Inferior parietal cortex (tissue), 1 donor: ENCODE data around the gene PHKG2.

Experiments
- DNase-seq: peaks from one replicate; pipeline ENCODE4 v3.0.0-alpha.2; 2016; ENCODE audit errors: extremely low spot score

PHKG2 gene

DNA sequence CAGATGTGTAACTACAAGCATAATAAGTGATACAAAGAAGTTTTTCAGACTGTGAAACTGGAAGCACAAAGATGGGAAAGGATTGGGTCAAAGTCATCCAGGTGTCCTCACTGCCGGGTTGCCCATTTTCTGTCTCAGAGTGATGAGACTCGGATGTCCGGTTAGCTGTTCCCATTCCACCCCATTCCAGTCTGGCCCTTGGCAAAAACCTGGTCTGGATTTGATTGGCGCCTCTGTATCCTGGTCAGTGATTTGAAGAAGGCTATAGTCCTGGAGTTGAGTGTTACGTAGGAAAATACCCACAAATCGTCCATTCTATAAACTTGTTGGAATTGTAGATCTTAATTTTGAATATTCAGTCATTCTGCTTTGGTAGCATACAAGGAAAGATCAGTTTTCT is 19.9 kb upstream of the PHKG2 start:
- DNase-seq, result no peak

DNA sequence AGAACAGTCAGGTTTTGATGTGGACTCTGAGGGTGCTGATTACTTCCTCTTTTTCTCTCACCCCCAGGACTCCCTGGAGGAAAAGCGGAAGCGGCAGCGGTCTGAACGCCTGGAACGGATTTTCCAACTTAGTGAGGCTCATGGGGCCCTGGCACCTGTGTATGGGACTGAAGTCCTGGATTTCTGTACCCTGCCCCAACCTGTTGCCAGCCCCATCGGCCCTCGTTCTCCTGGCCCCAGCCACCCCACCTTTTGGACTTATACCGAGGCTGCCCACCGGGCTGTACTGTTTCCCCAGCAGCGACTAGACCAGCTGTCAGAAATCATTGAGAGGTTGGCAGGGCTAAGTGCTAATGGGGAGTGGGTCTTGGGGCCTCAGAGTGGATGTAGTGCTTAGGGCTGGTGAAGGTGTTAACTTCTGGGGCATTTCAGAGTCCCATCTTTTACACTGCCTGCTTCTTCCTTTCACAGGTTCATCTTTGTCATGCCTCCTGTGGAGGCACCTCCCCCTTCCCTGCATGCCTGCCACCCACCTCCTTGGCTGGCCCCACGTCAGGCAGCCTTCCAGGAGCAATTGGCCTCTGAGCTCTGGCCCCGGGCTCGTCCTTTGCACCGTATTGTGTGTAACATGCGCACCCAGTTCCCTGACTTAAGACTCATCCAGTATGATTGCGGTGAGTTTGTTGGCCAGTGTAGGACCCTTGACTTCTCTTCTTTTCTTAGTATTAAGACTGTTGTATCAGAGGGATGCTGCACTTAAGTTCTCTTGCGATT is 19.1 kb upstream of the PHKG2 start:
- DNase-seq, result no peak

DNA sequence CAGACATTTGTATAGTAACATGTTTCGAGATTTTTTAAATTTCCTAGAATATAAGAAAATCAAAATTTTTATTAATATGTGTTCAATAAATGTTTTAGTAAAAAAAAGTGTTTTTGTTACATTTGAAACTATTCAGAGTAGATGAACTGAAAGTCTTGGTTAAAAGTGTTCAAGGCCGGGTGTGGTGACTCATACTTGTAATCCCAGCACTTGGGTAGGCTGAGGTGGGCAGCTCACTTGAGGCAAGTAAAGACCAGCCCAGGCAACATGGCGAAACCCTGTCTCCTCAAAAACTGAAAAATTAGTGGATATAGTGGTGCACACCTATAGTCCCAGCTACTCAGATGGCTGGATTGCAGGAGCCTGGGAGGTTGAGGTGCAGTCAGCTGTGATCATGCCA is 16.8 kb upstream of the PHKG2 start:
- no peak for DNase-seq

GRCh38 chr16:30736995-30737793 is 11.0 kb upstream of the PHKG2 start:
- DNase-seq, result no peak

DNA sequence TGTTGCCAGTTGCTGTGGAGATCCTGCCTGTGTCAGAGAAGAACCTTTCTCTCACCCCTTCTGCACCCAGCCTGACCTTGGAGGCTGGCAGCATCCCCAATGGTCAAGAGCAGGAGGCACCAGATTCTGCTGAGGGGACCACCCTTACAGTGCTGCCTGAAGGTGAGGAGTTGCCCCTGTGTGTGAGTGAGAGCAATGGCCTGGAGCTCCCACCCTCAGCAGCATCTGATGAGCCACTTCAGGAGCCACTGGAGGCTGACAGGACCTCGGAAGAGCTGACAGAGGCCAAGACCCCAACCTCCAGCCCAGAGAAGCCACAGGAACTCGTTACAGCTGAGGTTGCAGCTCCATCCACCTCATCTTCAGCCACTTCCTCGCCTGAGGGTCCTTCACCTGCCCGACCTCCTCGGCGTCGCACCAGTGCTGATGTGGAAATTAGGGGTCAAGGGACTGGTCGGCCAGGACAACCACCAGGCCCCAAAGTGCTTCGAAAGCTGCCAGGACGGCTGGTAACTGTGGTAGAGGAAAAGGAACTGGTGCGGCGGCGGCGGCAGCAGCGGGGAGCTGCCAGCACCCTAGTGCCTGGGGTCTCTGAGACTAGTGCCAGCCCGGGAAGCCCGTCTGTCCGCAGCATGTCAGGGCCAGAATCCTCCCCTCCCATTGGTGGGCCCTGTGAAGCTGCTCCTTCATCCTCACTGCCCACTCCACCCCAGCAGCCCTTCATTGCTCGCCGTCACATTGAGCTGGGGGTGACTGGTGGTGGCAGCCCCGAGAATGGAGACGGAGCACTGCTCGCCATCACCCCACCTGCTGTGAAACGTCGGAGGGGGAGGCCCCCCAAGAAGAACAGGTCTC is 10.2 kb upstream of the PHKG2 start:
- no peak for DNase-seq

- no peak for DNase-seq
Observed at GRCh38 chr16:30738984-30739951, 9.0 kb upstream of the PHKG2 start.

DNA sequence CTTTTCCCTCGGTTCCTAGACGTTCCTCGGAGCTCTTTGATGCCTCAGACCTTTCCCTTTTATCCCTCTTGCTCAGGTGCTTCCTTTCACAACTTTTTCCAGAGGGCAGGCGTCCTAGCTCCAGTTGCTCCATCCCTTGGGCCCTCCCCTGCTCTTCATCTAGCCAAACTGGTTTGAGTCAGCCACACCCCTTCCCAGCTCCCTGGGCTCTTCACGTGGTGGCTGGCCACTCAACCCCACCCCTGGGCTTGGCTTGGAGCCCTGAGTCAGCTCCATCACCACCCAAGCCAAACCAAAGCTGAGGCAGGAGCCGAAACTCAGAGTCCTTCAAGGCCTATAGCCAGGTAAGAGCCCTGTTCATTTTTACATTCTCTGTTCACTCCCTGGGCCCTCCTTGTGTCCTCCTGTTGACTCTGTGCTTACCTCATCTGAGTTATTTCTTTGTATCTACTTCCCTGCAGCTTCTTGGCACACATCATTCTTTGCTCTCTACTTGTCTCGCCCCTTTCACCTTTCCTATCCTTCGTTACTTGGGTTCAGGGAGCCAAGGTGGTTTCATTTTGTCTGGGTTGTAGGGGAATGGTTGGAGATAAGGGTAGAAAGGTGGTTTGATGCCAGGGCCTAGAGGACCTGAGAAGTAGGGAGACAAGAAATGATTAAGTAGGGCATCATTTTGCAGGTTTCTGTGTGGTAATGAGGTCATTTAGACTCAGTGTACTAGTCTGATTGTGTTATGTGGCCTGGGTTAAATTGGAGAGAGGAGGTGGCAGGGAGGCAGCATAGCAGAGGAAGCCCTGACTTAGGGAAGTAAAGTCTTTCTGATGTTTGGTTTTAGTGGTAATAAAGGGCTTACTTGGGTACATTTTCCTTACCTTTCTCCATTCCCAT is 7.6 kb upstream of the PHKG2 start:
- no peak for DNase-seq

GRCh38 chr16:30741461-30741914 is 6.7 kb upstream of the PHKG2 start:
- no peak for DNase-seq

- DNase-seq, result no peak
Observed at GRCh38 chr16:30743716-30744115, 4.5 kb upstream of the PHKG2 start.

DNA sequence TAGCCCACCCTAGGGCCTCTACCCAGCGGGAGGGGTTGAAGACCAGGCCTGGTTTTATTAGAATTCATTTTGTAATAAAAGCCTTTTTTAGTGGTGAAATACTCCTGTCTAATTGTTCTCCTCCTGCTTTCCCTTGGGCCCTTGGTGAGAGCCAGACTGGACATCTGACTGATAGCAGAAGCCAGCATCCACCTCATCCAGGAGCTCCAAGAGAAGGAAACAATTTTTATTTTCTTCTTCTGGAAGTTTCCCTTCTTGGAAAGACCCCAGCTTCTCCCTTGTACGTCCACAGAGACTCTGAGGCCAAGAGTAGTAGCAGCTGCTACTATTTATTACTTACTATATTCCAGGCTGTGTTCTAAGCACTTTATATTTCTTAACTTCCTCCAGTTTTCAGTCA is 4.0 kb upstream of the PHKG2 start:
- no peak for DNase-seq

GRCh38 chr16:30745082-30745481 is 3.1 kb upstream of the PHKG2 start:
- no peak for DNase-seq

DNA sequence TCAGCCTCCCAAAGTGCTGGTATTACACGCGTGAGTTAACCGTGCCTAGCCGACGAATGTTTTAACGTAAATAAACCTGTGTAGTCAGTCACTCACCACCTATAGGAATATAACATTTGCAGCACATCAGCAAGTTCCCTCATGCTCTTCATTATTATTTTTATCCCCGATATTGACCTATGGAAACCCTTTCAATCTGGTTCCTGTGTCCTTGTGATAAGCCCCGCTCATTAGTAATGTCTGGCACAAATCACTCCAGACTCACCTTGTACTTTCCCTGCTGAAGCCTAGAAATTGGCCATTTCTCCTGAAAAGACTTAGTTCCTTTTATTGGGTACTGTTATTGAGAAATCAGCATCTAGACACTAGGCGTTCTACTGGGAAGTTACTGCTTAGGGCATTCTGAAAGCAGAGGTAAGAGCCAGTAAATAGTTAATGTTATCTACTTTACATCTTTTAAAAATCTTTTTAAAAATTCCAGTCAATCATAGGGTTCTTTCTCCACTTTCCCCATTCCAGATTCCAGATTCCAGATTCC is 1.5 kb upstream of the PHKG2 start:
- DNase-seq, result no peak

DNA sequence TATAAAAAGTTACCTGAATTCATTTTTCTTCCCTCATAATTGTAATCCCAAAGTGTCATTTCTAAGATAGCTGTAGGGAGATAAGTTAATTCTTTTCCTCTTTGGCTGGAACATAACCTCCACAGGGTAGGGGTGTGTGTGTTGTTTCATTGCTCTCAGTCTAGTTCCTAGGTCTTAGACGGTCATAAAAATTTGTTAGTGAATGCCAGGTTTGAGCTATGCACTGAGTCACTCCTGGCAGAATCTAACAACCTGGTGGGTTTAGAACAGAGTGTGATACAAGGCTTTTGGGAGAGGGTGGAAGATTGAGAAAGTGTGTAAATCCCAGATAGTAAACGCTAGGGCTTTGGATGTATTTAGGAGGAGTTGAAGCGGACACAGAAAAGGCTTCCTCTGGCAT is 894 bp upstream of the PHKG2 start:
- no peak for DNase-seq

GRCh38 chr16:30748634-30749445 is 615 bp downstream of the PHKG2 start:
- DNase-seq, result no peak

DNA sequence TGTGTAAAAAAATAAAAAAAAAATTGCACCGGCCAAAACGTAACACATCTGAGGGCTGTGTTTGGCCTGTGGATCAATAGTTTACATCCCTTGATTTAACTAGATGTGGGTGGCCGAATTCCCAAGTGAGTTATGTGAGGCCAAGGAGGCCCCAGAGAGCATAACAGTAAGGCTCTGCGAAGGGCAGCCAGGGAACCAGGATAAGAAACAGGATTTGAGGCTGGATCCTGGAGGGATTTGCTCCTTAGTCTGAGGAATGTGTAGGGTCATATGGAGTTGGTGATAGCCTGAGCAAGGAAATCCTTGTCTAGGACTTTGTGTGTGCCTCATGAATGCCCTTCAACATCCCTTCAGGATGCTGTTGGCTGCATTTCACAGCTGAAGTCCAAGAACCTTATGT is 2.0 kb downstream of the PHKG2 start:
- DNase-seq, result no peak

DNA sequence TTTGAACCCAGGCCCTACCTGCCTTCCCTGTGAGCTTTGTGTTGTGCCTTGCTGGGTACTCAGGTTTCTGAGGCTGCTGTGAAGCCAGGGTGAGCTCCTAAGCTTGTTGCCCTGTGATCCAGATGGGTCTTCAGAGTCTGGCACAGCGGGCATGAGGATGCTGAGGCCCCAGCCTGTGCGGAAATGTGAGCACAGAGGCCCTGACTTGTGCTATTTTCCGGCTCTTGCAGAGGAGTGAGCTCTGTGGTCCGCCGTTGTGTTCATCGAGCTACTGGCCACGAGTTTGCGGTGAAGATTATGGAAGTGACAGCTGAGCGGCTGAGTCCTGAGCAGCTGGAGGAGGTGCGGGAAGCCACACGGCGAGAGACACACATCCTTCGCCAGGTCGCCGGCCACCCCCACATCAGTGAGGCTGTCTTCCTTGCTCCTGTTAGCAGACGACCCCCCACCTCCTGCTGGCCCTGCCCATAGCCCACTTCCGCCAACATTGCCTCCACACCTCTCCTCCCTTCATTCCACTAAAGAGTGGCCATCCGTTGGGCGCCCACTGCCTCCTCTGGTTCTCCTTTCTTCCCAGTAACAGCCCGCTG is 2.7 kb downstream of the PHKG2 start:
- no peak for DNase-seq

DNA sequence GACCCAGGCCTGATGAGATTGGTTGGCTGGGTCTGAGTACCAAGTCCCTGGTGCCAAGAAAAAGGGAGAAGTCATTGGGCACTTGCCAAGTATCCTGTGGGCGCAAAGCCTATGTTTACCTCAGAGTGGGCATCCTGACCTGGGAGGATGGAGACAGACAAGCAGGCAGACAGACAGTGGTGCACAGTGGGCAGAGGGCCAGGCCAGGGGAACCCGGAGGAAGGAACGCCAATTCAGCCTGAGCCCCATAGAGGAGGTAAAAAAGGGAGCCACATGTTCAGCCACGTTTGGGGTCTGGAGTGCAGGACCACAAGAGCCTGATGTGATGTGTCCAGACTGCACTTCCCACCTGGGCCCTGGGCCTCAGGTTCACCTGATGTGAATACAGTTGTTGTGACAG is 5.4 kb downstream of the PHKG2 start:
- no peak for DNase-seq

DNA sequence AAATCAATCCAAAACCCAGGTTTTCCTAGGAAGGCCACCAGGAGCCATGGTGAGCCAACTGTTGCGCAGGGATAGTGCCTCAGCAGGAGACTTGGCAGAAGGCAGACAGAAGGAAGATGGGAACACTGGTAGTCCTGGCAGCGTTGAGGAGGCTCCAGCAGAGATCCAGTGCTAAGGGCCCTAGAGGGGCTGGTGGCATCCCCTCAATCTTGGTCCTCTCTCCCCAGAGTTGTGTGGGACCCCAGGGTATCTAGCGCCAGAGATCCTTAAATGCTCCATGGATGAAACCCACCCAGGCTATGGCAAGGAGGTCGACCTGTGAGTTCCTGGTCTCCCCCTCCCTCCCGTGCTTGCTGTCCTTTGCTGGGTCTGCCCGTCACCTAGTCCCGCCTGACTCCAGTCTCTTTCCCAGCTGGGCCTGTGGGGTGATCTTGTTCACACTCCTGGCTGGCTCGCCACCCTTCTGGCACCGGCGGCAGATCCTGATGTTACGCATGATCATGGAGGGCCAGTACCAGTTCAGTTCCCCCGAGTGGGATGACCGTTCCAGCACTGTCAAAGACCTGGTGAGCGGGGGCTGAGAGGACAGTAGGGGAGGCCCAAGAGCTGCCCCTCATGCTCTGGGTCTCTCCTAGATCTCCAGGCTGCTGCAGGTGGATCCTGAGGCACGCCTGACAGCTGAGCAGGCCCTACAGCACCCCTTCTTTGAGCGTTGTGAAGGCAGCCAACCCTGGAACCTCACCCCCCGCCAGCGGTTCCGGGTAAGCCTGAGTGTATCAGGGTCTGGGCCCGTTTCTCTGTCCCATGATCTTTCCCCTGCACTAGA is 7.9 kb downstream of the PHKG2 start:
- no peak for DNase-seq
